ENCODE results near the gene MGAT4B. TPM values are rescaled to one million over a fixed set of nuclear protein-coding genes. Genes with fewer than 3 reads are reported as not detected.
A peak's percentile ranks its signal among the peaks of the same experiment; 100 is the strongest.

Gene MGAT4B
- total RNA-seq, 1 donor from 2014 or later: 163 TPM

GRCh38 chr5:179794575-179794974 is 12.1 kb downstream of the MGAT4B start:
- Mint-ChIP-seq H3K4me3 (ENCODE audit: unreplicated experiment) (no peak overlapping the region), H3K27ac (ENCODE audit: unreplicated experiment) (no peak overlapping the region), H3K4me1 (ENCODE audit: unreplicated experiment) (peaks cover 7% of the 10 kb centered on the region), H3K9me3 (ENCODE audit: unreplicated experiment) (no peaks in the 10 kb centered on the region), H3K27me3 (ENCODE audit: unreplicated experiment) (peaks cover 17% of the 10 kb centered on the region), H3K36me3 (ENCODE audit: low read depth, unreplicated experiment) (peaks cover 18% of the 10 kb centered on the region)
- no peak for DNase-seq (ENCODE audit: low spot score)
- TF ChIP-seq CTCF (IDR thresholded peaks at IDR 0.05; ENCODE audit: unreplicated experiment): no peak

DNA sequence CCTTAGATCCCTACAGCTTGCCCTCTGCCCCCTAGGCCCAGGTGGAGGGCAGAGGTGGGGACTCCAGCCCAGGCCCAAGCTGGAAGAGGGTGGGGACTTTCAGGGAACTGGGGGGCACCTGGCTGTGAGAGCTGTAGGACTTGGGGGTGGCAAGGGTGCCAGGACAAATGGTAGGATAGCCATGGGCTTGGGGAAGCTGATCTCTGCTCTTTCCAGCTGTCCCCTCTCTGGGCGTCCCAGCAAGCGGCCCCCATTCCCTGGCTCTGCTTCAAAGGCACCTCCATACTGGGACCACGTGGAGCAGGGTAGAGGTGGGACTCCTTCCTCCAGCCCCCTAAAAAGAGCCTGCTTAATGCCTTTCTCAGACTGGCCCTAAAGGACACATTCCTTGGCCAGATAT is 12.5 kb downstream of the MGAT4B start:
- Mint-ChIP-seq H3K4me3 (ENCODE audit: unreplicated experiment) (no peak overlapping the region), H3K36me3 (ENCODE audit: low read depth, unreplicated experiment) (peaks cover 14% of the 10 kb centered on the region), H3K4me1 (ENCODE audit: unreplicated experiment) (peaks cover 4% of the 10 kb centered on the region), H3K9me3 (ENCODE audit: unreplicated experiment) (no peaks in the 10 kb centered on the region), H3K27me3 (ENCODE audit: unreplicated experiment) (peaks cover 14% of the 10 kb centered on the region), H3K27ac (ENCODE audit: unreplicated experiment) (no peak overlapping the region)
- TF ChIP-seq CTCF (IDR thresholded peaks at IDR 0.05; ENCODE audit: unreplicated experiment): no peak
- no peak for DNase-seq (ENCODE audit: low spot score)

- H3K27ac Mint-ChIP-seq (ENCODE audit: unreplicated experiment): peak within 1 kb of the TSS; percentile 67
- H3K36me3 Mint-ChIP-seq (ENCODE audit: low read depth, unreplicated experiment): peaks cover 10% of the 10 kb centered on the region
- peaks cover 4% of the 10 kb centered on the region for H3K4me1 Mint-ChIP-seq (ENCODE audit: unreplicated experiment)
- H3K27me3 Mint-ChIP-seq (ENCODE audit: unreplicated experiment): peaks cover 13% of the 10 kb centered on the region
- no peak for TF ChIP-seq CTCF (IDR thresholded peaks at IDR 0.05; ENCODE audit: unreplicated experiment)
- no peak within 1 kb of the TSS for H3K4me3 Mint-ChIP-seq (ENCODE audit: unreplicated experiment)
- DNase-seq (ENCODE audit: low spot score): no peak
- no peaks in the 10 kb centered on the region for H3K9me3 Mint-ChIP-seq (ENCODE audit: unreplicated experiment)
These were observed 13.1 kb downstream of the MGAT4B start, which contains the start of gene LTC4S for GRCh38 chr5:179793468-179794139. TSS of gene LTC4S (plus strand) at chr5:179793986. CDS start at chr5:179794081, 95 bp downstream.

GRCh38 chr5:179792612-179793467 is 13.8 kb downstream of the MGAT4B start:
- Mint-ChIP-seq H3K9me3 (ENCODE audit: unreplicated experiment) (no peaks in the 10 kb centered on the region), H3K4me3 (ENCODE audit: unreplicated experiment) (no peak overlapping the region), H3K27ac (ENCODE audit: unreplicated experiment) (peak overlapping the region; percentile 67), H3K27me3 (ENCODE audit: unreplicated experiment) (peaks cover 13% of the 10 kb centered on the region), H3K36me3 (ENCODE audit: low read depth, unreplicated experiment) (peaks cover 10% of the 10 kb centered on the region), H3K4me1 (ENCODE audit: unreplicated experiment) (peaks cover 4% of the 10 kb centered on the region)
- DNase-seq (ENCODE audit: low spot score): no peak
- no peak for TF ChIP-seq CTCF (IDR thresholded peaks at IDR 0.05; ENCODE audit: unreplicated experiment)
